ENCODE data around the gene TRDMT1. TPM values are rescaled to one million over a fixed set of nuclear protein-coding genes. Genes with fewer than 3 reads are reported as not detected.
A peak's percentile ranks its signal among the peaks of the same experiment; 100 is the strongest.

The TRDMT1 gene
- total RNA-seq, 1 experiment from 2014 or later, result 4.2 TPM

- CTCF ChIA-PET, result no interaction called here
- H3K27ac ChIP-seq, result no peak overlapping the region
- no peak for DNase-seq
These were observed 79.4 kb downstream of the TRDMT1 start for GRCh38 chr10:17122052-17122451.

GRCh38 chr10:17120694-17121093, 80.8 kb downstream of the TRDMT1 start:
- Histone ChIP-seq H2AFZ (no peak overlapping the region), H3K4me3 (no peak overlapping the region), H4K20me1 (ENCODE audit: insufficient read depth) (no peaks in the 10 kb centered on the region), H3K9me2 (ENCODE audit: insufficient read depth) (no peaks in the 10 kb centered on the region), H3K79me2 (ENCODE audit: low read depth) (no peaks in the 10 kb centered on the region), H3K4me1 (replicated peaks; ENCODE audit: insufficient read depth) (peaks cover 24% of the 10 kb centered on the region), H3K36me3 (ENCODE audit: low read depth) (no peaks in the 10 kb centered on the region), H3K4me2 (no peak overlapping the region), H3F3A (ENCODE audit: insufficient read depth, low read depth) (peaks cover 5% of the 10 kb centered on the region; the same call in 1 of the 2 replicates), H3K27ac (no peak overlapping the region), H3K27me3 (ENCODE audit: insufficient read depth, low read depth) (no peaks in the 10 kb centered on the region), H3K9me3 (ENCODE audit: insufficient read depth, low read depth) (no peaks in the 10 kb centered on the region)
- no TSS peak for BruUV-seq (replicated peaks)
- no peak for TF ChIP-seq EZH2 (IDR thresholded peaks at IDR 0.05; ENCODE audit: low read depth)
- no peak for TF ChIP-seq CTCF (conservative IDR thresholded peaks at IDR 0.05)
- intact Hi-C loops (cut with micrococcal nuclease; ENCODE audit: unreplicated experiment), result loop anchor here (5.0 kb wide), 1 partner anchor 112 kb away; no protein-coding TSS in a partner anchor
- ChIA-PET CTCF (no interaction called here), POLR2A (ENCODE audit: unreplicated experiment) (no interaction called here)
- no peak for DNase-seq

More at GRCh38 chr10:17122052-17122451, 79.4 kb downstream of the TRDMT1 start:
- Histone ChIP-seq H3K9me2 (ENCODE audit: insufficient read depth) (no peaks in the 10 kb centered on the region), H3K4me1 (replicated peaks; ENCODE audit: insufficient read depth) (peaks cover 14% of the 10 kb centered on the region), H3K27me3 (ENCODE audit: insufficient read depth, low read depth) (no peaks in the 10 kb centered on the region), H3K4me2 (no peak overlapping the region), H3K9me3 (ENCODE audit: insufficient read depth, low read depth) (no peaks in the 10 kb centered on the region), H3K79me2 (ENCODE audit: low read depth) (no peaks in the 10 kb centered on the region), H3K36me3 (ENCODE audit: low read depth) (no peaks in the 10 kb centered on the region), H2AFZ (no peak overlapping the region), H4K20me1 (ENCODE audit: insufficient read depth) (no peaks in the 10 kb centered on the region), H3K4me3 (no peak overlapping the region), H3F3A (ENCODE audit: insufficient read depth, low read depth) (peaks cover 5% of the 10 kb centered on the region; the same call in 1 of the 2 replicates)
- POLR2A ChIA-PET (ENCODE audit: unreplicated experiment), result interaction anchor here (0.6 kb wide), 1 partner anchor 50 kb away, joined by 7 read pairs; no protein-coding TSS in a partner anchor
- intact Hi-C loops (cut with micrococcal nuclease; ENCODE audit: unreplicated experiment), result loop anchor here (5.0 kb wide), 1 partner anchor 110 kb away; no protein-coding TSS in a partner anchor
- BruUV-seq (replicated peaks), result no TSS peak
- no peak for TF ChIP-seq EZH2 (IDR thresholded peaks at IDR 0.05; ENCODE audit: low read depth)
- no peak for TF ChIP-seq CTCF (conservative IDR thresholded peaks at IDR 0.05)

- intact Hi-C loops (cut with micrococcal nuclease; ENCODE audit: unreplicated experiment), result loop anchor here (5.0 kb wide), 1 partner anchor 112 kb away; no protein-coding TSS in a partner anchor
- H3K9me2 ChIP-seq (ENCODE audit: insufficient read depth), result no peaks in the 10 kb centered on the region
- H4K20me1 ChIP-seq (ENCODE audit: insufficient read depth), result no peaks in the 10 kb centered on the region
- H3K27ac ChIP-seq, result no peak overlapping the region
- H3K9me3 ChIP-seq (ENCODE audit: insufficient read depth, low read depth), result no peaks in the 10 kb centered on the region
- CTCF ChIA-PET, result no interaction called here
- peaks cover 8% of the 10 kb centered on the region; the same call in 1 of the 2 replicates for H3F3A ChIP-seq (ENCODE audit: insufficient read depth, low read depth)
- H3K79me2 ChIP-seq (ENCODE audit: low read depth), result no peaks in the 10 kb centered on the region
- POLR2A ChIA-PET (ENCODE audit: unreplicated experiment), result no interaction called here
- H3K27me3 ChIP-seq (ENCODE audit: insufficient read depth, low read depth), result no peaks in the 10 kb centered on the region
- no peak for TF ChIP-seq EZH2 (IDR thresholded peaks at IDR 0.05; ENCODE audit: low read depth)
- peaks cover 28% of the 10 kb centered on the region for H3K4me1 ChIP-seq (replicated peaks; ENCODE audit: insufficient read depth)
- no TSS peak for BruUV-seq (replicated peaks)
- no peak overlapping the region for H3K4me2 ChIP-seq
- no peak for DNase-seq
- no peak overlapping the region for H3K4me3 ChIP-seq
- H2AFZ ChIP-seq, result no peak overlapping the region
- H3K36me3 ChIP-seq (ENCODE audit: low read depth), result no peaks in the 10 kb centered on the region
These were observed 81.6 kb downstream of the TRDMT1 start for GRCh38 chr10:17119845-17120244.

- Histone ChIP-seq H3K4me3 (no peak overlapping the region; the same call in 1 of the 2 replicates), H3K4me2 (peak overlapping the region; percentile 91), H3K27ac (no peak overlapping the region), H3K79me2 (ENCODE audit: low read depth) (no peaks in the 10 kb centered on the region), H3K9me2 (ENCODE audit: insufficient read depth) (no peaks in the 10 kb centered on the region), H4K20me1 (ENCODE audit: insufficient read depth) (no peaks in the 10 kb centered on the region), H3K9me3 (ENCODE audit: insufficient read depth, low read depth) (no peaks in the 10 kb centered on the region), H3F3A (ENCODE audit: insufficient read depth, low read depth) (peaks cover 3% of the 10 kb centered on the region; the same call in 1 of the 2 replicates), H3K36me3 (ENCODE audit: low read depth) (no peaks in the 10 kb centered on the region), H3K4me1 (replicated peaks; ENCODE audit: insufficient read depth) (peaks cover 20% of the 10 kb centered on the region), H2AFZ (no peak overlapping the region), H3K27me3 (ENCODE audit: insufficient read depth, low read depth) (no peaks in the 10 kb centered on the region)
- CTCF ChIA-PET, result no interaction called here
- TF ChIP-seq CTCF (conservative IDR thresholded peaks at IDR 0.05), result no peak
- TF ChIP-seq EZH2 (IDR thresholded peaks at IDR 0.05; ENCODE audit: low read depth), result no peak
- no peak for DNase-seq
- POLR2A ChIA-PET (ENCODE audit: unreplicated experiment), result interaction anchor here (0.5 kb wide), 2 partner anchors 14 to 41 kb away, joined by 6 read pairs; no protein-coding TSS in a partner anchor
- no TSS peak for BruUV-seq (replicated peaks)
- intact Hi-C loops (cut with micrococcal nuclease; ENCODE audit: unreplicated experiment), result no loop called here
These were observed 85.3 kb downstream of the TRDMT1 start for GRCh38 chr10:17116193-17116592.
